Panc1 (cell line): ENCODE results near the gene MRPS17. TPM values are rescaled to one million over a fixed set of nuclear protein-coding genes. Genes with fewer than 3 reads are reported as not detected.

ENCODE experiments used
- ATAC-seq: fragments of 200-7000 bp; cut with Tn5 transposase; 2 replicates; pipeline ENCODE4 v1.9.1; 2020; ENCODE audit warnings: mild to moderate bottlenecking, moderate library complexity
- BruUV-seq: library from RNA; stranded (reverse); fragments of 400-500 nt; replicated peaks from 2 replicates; lab custom pipeline; 2021; lab: Mats Ljungman, UMichigan
- CTCF ChIA-PET: fragments of 300-600 bp; sonication (Branson Sonifier 250); formaldehyde crosslinking; loops from one replicate; lab custom pipeline; 2022; ENCODE audit warnings: antibody characterized with exemption; lab: Charles Lee
- POLR2A ChIA-PET: fragments of 300-600 bp; sonication (Branson Sonifier 250); formaldehyde crosslinking; loops from one replicate; lab custom pipeline; 2022; ENCODE audit warnings: antibody characterized with exemption; lab: Charles Lee
- DNase-seq: peaks from one replicate; pipeline ENCODE4 v3.0.0-alpha.2; 2010; ENCODE audit warnings: low read depth, low spot score
- H3K27ac ChIP-seq: 2 replicates; pipeline ENCODE4 v1.5.1; 2011; ENCODE audit warnings: mild to moderate bottlenecking, low read length, inconsistent platforms
- H3K27me3 ChIP-seq: fragments of 200-500 bp; sonication (Bioruptor generic); 2 replicates; pipeline ENCODE4 v1.6.0; 2014; ENCODE audit warnings: low read length, inconsistent platforms; ENCODE audit not compliant: control insufficient read depth, insufficient read depth
- H3K36me3 ChIP-seq: fragments of 200-500 bp; sonication (Bioruptor generic); 2 replicates; pipeline ENCODE4 v1.5.1; 2014; ENCODE audit warnings: inconsistent platforms, mild to moderate bottlenecking, low read length, moderate library complexity; ENCODE audit not compliant: control insufficient read depth, insufficient read depth
- H3K4me1 ChIP-seq: 2 replicates; pipeline ENCODE4 v1.5.1; 2011; ENCODE audit warnings: inconsistent platforms, mild to moderate bottlenecking, low read length, moderate library complexity; ENCODE audit not compliant: control insufficient read depth, insufficient read depth
- H3K4me3 ChIP-seq, 2 experiments: 2 replicates each; pipeline ENCODE4 v1.5.1; 2011 to 2012; ENCODE audit warnings: low read depth in 2 of 2, low read length in 2 of 2, mild to moderate bottlenecking in 2 of 2, inconsistent platforms in 1 of 2, moderate library complexity in 1 of 2
- H3K9me3 ChIP-seq: fragments of 200-500 bp; sonication (Bioruptor generic); 2 replicates; pipeline ENCODE4 v1.5.1; 2014; ENCODE audit warnings: low read depth, mild to moderate bottlenecking, inconsistent platforms, low read length, moderate library complexity; ENCODE audit not compliant: control insufficient read depth, insufficient read depth
- POLR2AphosphoS5 ChIP-seq: IDR thresholded peaks from 2 replicates; pipeline ENCODE4 v1.6.1; 2012; ENCODE audit warnings: mild to moderate bottlenecking, low read depth, low read length, moderate library complexity
- SIN3A ChIP-seq: IDR thresholded peaks from 2 replicates; pipeline ENCODE4 v1.6.1; 2012; ENCODE audit warnings: low read depth, mild to moderate bottlenecking, low read length, moderate library complexity, borderline replicate concordance; ENCODE audit not compliant: insufficient read depth
- TCF7L2 ChIP-seq: IDR thresholded peaks from 2 replicates; pipeline ENCODE4 v1.6.1; 2011; ENCODE audit warnings: mild to moderate bottlenecking, low read depth, low read length, inconsistent platforms
- in situ Hi-C: cut with HindIII; loops from 2 replicates; pipeline ENCODE4 v1.10.0; 2016; ENCODE audit warnings: low sequenced_read_pairs, low pct_unique_long_range_greater_than_20kb
- intact Hi-C: fragments of 100-400 bp; cut with micrococcal nuclease; formaldehyde crosslinking; loops from one replicate; pipeline ENCODE4 v1.10.0; 2022; ENCODE audit not compliant: unreplicated experiment
- total RNA-seq: library from RNA; stranded (reverse); gene quantifications from one replicate; pipeline ENCODE4 v1.2.1, GENCODE V29; 2021; ENCODE audit not compliant: unreplicated experiment
- TF ChIP-seq, protein P1 (sequence below), 2 experiments: IDR thresholded peaks; 2 replicates each; pipeline ENCODE4 v1.6.1; 2011 to 2012; ENCODE audit warnings: low read depth in 2 of 2, control low read depth in 1 of 2, low read length in 1 of 2, mild to moderate bottlenecking in 1 of 2, moderate library complexity in 1 of 2; ENCODE audit not compliant: insufficient read depth in 1 of 2
- TF ChIP-seq, protein P2 (sequence below): fragments of 450-650 bp; IDR thresholded peaks from 2 replicates; pipeline ENCODE4 v1.5.1; 2017; ENCODE audit warnings: mild to moderate bottlenecking

Gene MRPS17
- total RNA-seq, 1 experiment from 2014 or later: 28.9 TPM

GRCh38 chr7:55965805-55966421, 14.2 kb downstream of the MRPS17 start:
- intact Hi-C loops: no loop called here
- POLR2A ChIA-PET: no interaction called here
- no peaks in the 10 kb centered on the region for H3K36me3 ChIP-seq
- no peak for TF ChIP-seq TCF7L2
- TF ChIP-seq, protein P1, sequence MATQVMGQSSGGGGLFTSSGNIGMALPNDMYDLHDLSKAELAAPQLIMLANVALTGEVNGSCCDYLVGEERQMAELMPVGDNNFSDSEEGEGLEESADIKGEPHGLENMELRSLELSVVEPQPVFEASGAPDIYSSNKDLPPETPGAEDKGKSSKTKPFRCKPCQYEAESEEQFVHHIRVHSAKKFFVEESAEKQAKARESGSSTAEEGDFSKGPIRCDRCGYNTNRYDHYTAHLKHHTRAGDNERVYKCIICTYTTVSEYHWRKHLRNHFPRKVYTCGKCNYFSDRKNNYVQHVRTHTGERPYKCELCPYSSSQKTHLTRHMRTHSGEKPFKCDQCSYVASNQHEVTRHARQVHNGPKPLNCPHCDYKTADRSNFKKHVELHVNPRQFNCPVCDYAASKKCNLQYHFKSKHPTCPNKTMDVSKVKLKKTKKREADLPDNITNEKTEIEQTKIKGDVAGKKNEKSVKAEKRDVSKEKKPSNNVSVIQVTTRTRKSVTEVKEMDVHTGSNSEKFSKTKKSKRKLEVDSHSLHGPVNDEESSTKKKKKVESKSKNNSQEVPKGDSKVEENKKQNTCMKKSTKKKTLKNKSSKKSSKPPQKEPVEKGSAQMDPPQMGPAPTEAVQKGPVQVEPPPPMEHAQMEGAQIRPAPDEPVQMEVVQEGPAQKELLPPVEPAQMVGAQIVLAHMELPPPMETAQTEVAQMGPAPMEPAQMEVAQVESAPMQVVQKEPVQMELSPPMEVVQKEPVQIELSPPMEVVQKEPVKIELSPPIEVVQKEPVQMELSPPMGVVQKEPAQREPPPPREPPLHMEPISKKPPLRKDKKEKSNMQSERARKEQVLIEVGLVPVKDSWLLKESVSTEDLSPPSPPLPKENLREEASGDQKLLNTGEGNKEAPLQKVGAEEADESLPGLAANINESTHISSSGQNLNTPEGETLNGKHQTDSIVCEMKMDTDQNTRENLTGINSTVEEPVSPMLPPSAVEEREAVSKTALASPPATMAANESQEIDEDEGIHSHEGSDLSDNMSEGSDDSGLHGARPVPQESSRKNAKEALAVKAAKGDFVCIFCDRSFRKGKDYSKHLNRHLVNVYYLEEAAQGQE (IDR thresholded peaks at IDR 0.05; ENCODE audit: insufficient read depth in 1 of 2, low read depth in 2 of 2, low read length in 1 of 2): no peak
- TF ChIP-seq SIN3A: no peak
- no peaks in the 10 kb centered on the region for H3K9me3 ChIP-seq
- H3K4me1 ChIP-seq: peaks cover 15% of the 10 kb centered on the region
- H3K4me3 ChIP-seq: peak overlapping the region; percentile 69 to 81
- H3K27ac ChIP-seq: peak overlapping the region; percentile 95
- CTCF ChIA-PET: interaction anchor here (1.3 kb wide), 1 partner anchor 373 kb away, joined by 3 read pairs; no protein-coding TSS in a partner anchor
- in situ Hi-C loops: no loop called here
- H3K27me3 ChIP-seq: no peaks in the 10 kb centered on the region
- BruUV-seq: no TSS peak
- ATAC-seq (no peak), DNase-seq (no peak)

GRCh38 chr7:55966851-55967250, 15.2 kb downstream of the MRPS17 start:
- TSS peak; percentile 70 for BruUV-seq
- TF ChIP-seq SIN3A (no peak), TCF7L2 (no peak), POLR2AphosphoS5 (no peak)
- TF ChIP-seq, protein P2, sequence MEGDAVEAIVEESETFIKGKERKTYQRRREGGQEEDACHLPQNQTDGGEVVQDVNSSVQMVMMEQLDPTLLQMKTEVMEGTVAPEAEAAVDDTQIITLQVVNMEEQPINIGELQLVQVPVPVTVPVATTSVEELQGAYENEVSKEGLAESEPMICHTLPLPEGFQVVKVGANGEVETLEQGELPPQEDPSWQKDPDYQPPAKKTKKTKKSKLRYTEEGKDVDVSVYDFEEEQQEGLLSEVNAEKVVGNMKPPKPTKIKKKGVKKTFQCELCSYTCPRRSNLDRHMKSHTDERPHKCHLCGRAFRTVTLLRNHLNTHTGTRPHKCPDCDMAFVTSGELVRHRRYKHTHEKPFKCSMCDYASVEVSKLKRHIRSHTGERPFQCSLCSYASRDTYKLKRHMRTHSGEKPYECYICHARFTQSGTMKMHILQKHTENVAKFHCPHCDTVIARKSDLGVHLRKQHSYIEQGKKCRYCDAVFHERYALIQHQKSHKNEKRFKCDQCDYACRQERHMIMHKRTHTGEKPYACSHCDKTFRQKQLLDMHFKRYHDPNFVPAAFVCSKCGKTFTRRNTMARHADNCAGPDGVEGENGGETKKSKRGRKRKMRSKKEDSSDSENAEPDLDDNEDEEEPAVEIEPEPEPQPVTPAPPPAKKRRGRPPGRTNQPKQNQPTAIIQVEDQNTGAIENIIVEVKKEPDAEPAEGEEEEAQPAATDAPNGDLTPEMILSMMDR: no peak
- TF ChIP-seq, protein P1 (IDR thresholded peaks at IDR 0.05; ENCODE audit: insufficient read depth in 1 of 2, low read depth in 2 of 2, low read length in 1 of 2): no peak
- H3K4me3 ChIP-seq: no peak overlapping the region
- no peaks in the 10 kb centered on the region for H3K36me3 ChIP-seq
- in situ Hi-C loops: no loop called here
- H3K9me3 ChIP-seq: no peaks in the 10 kb centered on the region
- no peak for ATAC-seq
- intact Hi-C loops: no loop called here
- no peak for DNase-seq
- H3K4me1 ChIP-seq: peaks cover 19% of the 10 kb centered on the region
- CTCF ChIA-PET: interaction anchor here (1.3 kb wide), 1 partner anchor 374 kb away, joined by 3 read pairs; no protein-coding TSS in a partner anchor
- H3K27me3 ChIP-seq: no peaks in the 10 kb centered on the region
- no peak overlapping the region for H3K27ac ChIP-seq
- POLR2A ChIA-PET: interaction anchor here (0.7 kb wide), 1 partner anchor 33 kb away, joined by 5 read pairs; no protein-coding TSS in a partner anchor
